Smooth muscle cell (in vitro differentiated cells): ENCODE measurements around the gene CCDC8. TPM values are rescaled to one million over a fixed set of nuclear protein-coding genes. Genes with fewer than 3 reads are reported as not detected.

Experiments used
- DNase-seq: peaks from one replicate; lab custom pipeline; 2025; ENCODE audit not compliant: unreplicated experiment; lab: John Stamatoyannopoulos, UW
- H2AFZ ChIP-seq: fragments of 200-600 bp; sonication (generic); 2 replicates; pipeline ENCODE4 v1.6.0; 2016; ENCODE audit warnings: antibody characterized with exemption, low read depth, mild to moderate bottlenecking
- H3F3A ChIP-seq: fragments of 200-600 bp; sonication (generic); 2 replicates; pipeline ENCODE4 v1.6.0; 2017; ENCODE audit warnings: antibody characterized with exemption, low read depth
- H3K27ac ChIP-seq: fragments of 200-600 bp; sonication (generic); 2 replicates; pipeline ENCODE4 v1.5.1; 2016; ENCODE audit warnings: low read depth, mild to moderate bottlenecking
- H3K27me3 ChIP-seq: fragments of 200-600 bp; sonication (generic); 2 replicates; pipeline ENCODE4 v1.6.1; 2016; ENCODE audit warnings: low read depth, mild to moderate bottlenecking
- H3K36me3 ChIP-seq: fragments of 200-600 bp; sonication (generic); 2 replicates; pipeline ENCODE4 v1.5.1; 2016; ENCODE audit warnings: low read depth
- H3K4me1 ChIP-seq: fragments of 200-600 bp; sonication (generic); 2 replicates; pipeline ENCODE4 v1.5.1; 2016; ENCODE audit warnings: low read depth
- H3K4me2 ChIP-seq: fragments of 200-600 bp; sonication (generic); 2 replicates; pipeline ENCODE4 v1.6.0; 2016; ENCODE audit warnings: mild to moderate bottlenecking
- H3K4me3 ChIP-seq: fragments of 200-600 bp; sonication (generic); 2 replicates; pipeline ENCODE4 v1.5.1; 2016; ENCODE audit warnings: mild to moderate bottlenecking
- H3K79me2 ChIP-seq: fragments of 200-600 bp; sonication (generic); 2 replicates; pipeline ENCODE4 v1.6.0; 2016; ENCODE audit warnings: low read depth, mild to moderate bottlenecking
- H3K9ac ChIP-seq: fragments of 200-600 bp; sonication (generic); 2 replicates; pipeline ENCODE4 v1.6.0; 2016; ENCODE audit warnings: low read depth
- H3K9me3 ChIP-seq: fragments of 200-600 bp; sonication (generic); replicated peaks from 2 replicates; pipeline ENCODE4 v1.5.1; 2016; ENCODE audit warnings: low read depth
- H4K20me1 ChIP-seq: fragments of 200-600 bp; sonication (generic); 2 replicates; pipeline ENCODE4 v1.6.0; 2016; ENCODE audit warnings: low read depth
- WGBS: methylation state at CpG from one replicate; pipeline ENCODE4 v1.1.7; 2016; ENCODE audit warnings: low lambda C conversion rate; 5-methylcytosine and 5-hydroxymethylcytosine counted together
- polyA plus RNA-seq: library from polyadenylated mRNA; unstranded; fragments of >200 nt; fragmentation: Nextera tagmentation; extraction: Ambion mirVana; gene quantifications from 2 replicates; pipeline ENCODE4 v1.2.1, GENCODE V29; 2016
- total RNA-seq: library from RNA; depleted of rRNA; stranded (reverse); fragments of >200 nt; gene quantifications from 2 replicates; pipeline ENCODE4 v1.2.3, GENCODE V29; 2014
- TF ChIP-seq, protein P1 (sequence below): fragments of 200-600 bp; sonication (generic); IDR thresholded peaks from 2 replicates; pipeline ENCODE4 v1.5.1; 2017; ENCODE audit warnings: borderline replicate concordance, mild to moderate bottlenecking, antibody characterized with exemption; ENCODE audit not compliant: insufficient read depth, poor library complexity, severe bottlenecking

Gene CCDC8
- total and polyA plus RNA-seq, 2 experiments from 2014 or later: 17.9 to 44.5 TPM

DNA sequence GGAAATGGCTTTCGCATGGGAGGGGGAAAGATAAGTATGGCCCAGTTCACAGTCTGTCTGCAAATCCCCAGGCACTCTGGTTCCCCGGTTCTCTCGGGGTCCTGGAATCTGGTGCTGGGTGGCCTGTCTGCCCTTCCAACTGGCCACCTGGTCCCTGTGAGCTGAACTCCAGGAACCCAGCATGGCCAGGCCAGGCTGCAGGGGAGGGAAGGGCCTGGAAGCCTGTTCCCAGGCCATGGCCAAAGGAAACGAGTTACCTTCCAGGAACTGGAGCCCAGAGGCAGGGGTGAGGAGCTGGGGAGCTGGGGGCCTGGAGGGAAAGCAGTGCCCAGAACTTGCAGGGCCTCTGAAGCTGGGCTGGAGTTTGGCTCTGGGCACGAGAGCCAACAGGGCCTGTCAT, 34.5 kb upstream of the CCDC8 start:
- Histone ChIP-seq H3K27me3 (no peaks in the 10 kb centered on the region), H3K4me3 (no peak overlapping the region), H3K36me3 (no peaks in the 10 kb centered on the region), H3F3A (no peaks in the 10 kb centered on the region), H3K27ac (peak overlapping the region; percentile 48), H3K4me2 (no peak overlapping the region), H3K9ac (no peak overlapping the region), H3K4me1 (no peaks in the 10 kb centered on the region), H3K9me3 (no peaks in the 10 kb centered on the region), H2AFZ (peak overlapping the region; percentile 74), H3K79me2 (no peaks in the 10 kb centered on the region), H4K20me1 (no peaks in the 10 kb centered on the region)
- DNase-seq: no peak
- 42% methylated on average over 5 of the region's 5 CpGs for WGBS
- TF ChIP-seq, protein P1, sequence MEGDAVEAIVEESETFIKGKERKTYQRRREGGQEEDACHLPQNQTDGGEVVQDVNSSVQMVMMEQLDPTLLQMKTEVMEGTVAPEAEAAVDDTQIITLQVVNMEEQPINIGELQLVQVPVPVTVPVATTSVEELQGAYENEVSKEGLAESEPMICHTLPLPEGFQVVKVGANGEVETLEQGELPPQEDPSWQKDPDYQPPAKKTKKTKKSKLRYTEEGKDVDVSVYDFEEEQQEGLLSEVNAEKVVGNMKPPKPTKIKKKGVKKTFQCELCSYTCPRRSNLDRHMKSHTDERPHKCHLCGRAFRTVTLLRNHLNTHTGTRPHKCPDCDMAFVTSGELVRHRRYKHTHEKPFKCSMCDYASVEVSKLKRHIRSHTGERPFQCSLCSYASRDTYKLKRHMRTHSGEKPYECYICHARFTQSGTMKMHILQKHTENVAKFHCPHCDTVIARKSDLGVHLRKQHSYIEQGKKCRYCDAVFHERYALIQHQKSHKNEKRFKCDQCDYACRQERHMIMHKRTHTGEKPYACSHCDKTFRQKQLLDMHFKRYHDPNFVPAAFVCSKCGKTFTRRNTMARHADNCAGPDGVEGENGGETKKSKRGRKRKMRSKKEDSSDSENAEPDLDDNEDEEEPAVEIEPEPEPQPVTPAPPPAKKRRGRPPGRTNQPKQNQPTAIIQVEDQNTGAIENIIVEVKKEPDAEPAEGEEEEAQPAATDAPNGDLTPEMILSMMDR: no peak

DNA sequence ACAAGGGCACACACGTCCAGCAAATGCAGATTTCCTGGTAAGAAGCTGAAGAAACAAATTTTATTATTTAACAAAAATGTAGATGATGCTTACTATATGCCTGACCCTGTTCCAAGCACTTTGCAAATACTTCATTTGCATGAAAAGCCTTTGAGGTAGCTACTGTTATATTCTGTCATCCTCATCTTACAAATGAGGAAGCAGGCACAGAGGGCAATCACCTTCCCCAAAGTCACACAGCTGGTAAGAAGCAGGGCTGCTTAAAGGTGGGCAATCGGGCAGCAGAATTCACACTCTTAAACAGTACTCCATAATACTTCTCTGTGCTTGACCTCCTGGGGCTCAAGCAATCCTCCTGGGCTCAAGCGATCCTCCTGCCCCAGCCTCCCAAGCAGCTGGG, 33.6 kb upstream of the CCDC8 start:
- 54% methylated on average over 3 of the region's 3 CpGs for WGBS
- DNase-seq: no peak
- H3K27ac ChIP-seq: peak overlapping the region; percentile 48
- no peaks in the 10 kb centered on the region for H3K27me3 ChIP-seq
- no peaks in the 10 kb centered on the region for H3F3A ChIP-seq
- no peaks in the 10 kb centered on the region for H3K9me3 ChIP-seq
- H3K9ac ChIP-seq: no peak overlapping the region
- no peaks in the 10 kb centered on the region for H3K79me2 ChIP-seq
- no peak overlapping the region for H3K4me3 ChIP-seq
- no peak overlapping the region for H3K4me2 ChIP-seq
- no peaks in the 10 kb centered on the region for H3K36me3 ChIP-seq
- TF ChIP-seq, protein P1: no peak
- H4K20me1 ChIP-seq: no peaks in the 10 kb centered on the region
- no peaks in the 10 kb centered on the region for H3K4me1 ChIP-seq
- no peak overlapping the region for H2AFZ ChIP-seq

DNA sequence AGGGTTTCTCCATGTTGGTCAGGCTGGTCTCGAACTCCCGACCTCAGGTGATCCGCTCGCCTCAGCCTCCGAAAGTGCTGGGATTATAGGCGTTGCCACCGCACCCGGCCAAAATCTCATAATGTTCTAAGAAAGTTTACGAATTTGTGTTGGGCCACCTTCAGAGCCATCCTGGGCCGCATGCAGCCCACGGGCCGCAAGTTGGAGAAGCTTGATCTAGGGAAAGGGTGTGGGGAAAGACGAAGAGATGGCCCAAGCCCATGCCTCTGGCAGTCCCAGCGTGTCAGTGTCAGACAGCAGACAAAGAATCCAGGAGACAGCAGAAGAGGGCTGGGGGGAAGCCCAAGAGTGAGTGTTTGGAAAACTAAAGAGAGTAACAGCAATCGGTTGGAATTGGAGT, 32.7 kb upstream of the CCDC8 start:
- Histone ChIP-seq H2AFZ (no peak overlapping the region), H4K20me1 (no peaks in the 10 kb centered on the region), H3K9ac (no peak overlapping the region), H3K79me2 (no peaks in the 10 kb centered on the region), H3K27me3 (no peaks in the 10 kb centered on the region), H3K4me1 (no peaks in the 10 kb centered on the region), H3F3A (no peaks in the 10 kb centered on the region), H3K27ac (no peak overlapping the region), H3K4me3 (no peak overlapping the region), H3K9me3 (no peaks in the 10 kb centered on the region), H3K4me2 (no peak overlapping the region), H3K36me3 (no peaks in the 10 kb centered on the region)
- DNase-seq: no peak
- WGBS: 89% methylated on average over 14 of the region's 15 CpGs
- TF ChIP-seq, protein P1: no peak

DNA sequence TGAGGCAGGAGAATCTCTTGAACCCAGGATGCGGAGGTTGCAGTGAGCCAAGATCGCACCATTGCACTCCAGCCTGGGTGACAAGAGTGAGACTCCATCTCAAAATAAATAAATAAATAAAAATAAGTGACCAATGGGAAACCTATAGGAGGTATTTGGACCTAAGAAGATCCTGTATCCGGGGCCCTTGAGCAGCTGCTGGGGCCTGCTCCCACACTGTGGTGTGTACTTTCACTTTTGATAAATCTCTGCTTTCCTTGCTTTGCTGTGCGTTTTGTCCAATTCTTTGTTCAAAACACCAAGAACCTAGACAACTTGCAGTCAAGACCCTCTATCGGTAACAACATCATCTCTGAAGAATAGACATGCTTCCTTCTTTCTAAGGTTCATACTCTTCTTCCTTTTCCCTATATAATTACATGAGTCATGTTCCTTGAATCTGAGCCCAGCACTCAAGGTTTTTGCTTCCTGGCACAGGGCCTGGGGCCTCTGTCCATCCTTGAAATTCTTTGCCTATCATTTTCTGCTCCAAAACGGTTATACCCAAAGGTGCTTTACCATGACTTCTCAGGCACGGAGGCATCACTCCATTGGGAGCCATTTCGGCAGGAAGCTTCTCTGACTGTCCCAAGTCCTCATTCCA, 29.6 kb upstream of the CCDC8 start:
- no peaks in the 10 kb centered on the region for H3F3A ChIP-seq
- 72% methylated on average over 8 of the region's 8 CpGs for WGBS
- H3K27ac ChIP-seq: no peak overlapping the region
- no peaks in the 10 kb centered on the region for H4K20me1 ChIP-seq
- no peaks in the 10 kb centered on the region for H3K27me3 ChIP-seq
- H3K4me1 ChIP-seq: no peaks in the 10 kb centered on the region
- no peak for DNase-seq
- no peaks in the 10 kb centered on the region for H3K79me2 ChIP-seq
- TF ChIP-seq, protein P1: no peak
- H2AFZ ChIP-seq: no peak overlapping the region
- H3K4me3 ChIP-seq: no peak overlapping the region
- H3K4me2 ChIP-seq: no peak overlapping the region
- H3K36me3 ChIP-seq: no peaks in the 10 kb centered on the region
- H3K9me3 ChIP-seq: no peaks in the 10 kb centered on the region
- H3K9ac ChIP-seq: no peak overlapping the region
